NCI-H128 (cell line): Measurements from ENCODE around the gene SFXN1.
"Not testable (repeated sequence)": the region's sequence is repeated elsewhere in the genome, so short reads cannot be mapped to it uniquely, and the experiment has no call there.

Experiments used
- DNase-seq: peaks from one replicate; lab custom pipeline; 2025; ENCODE audit not compliant: unreplicated experiment; lab: John Stamatoyannopoulos, UW

Gene SFXN1

GRCh38 chr5:175493726-175494125 lies 15.4 kb downstream of the SFXN1 start:
- DNase-seq, result no peak

DNA sequence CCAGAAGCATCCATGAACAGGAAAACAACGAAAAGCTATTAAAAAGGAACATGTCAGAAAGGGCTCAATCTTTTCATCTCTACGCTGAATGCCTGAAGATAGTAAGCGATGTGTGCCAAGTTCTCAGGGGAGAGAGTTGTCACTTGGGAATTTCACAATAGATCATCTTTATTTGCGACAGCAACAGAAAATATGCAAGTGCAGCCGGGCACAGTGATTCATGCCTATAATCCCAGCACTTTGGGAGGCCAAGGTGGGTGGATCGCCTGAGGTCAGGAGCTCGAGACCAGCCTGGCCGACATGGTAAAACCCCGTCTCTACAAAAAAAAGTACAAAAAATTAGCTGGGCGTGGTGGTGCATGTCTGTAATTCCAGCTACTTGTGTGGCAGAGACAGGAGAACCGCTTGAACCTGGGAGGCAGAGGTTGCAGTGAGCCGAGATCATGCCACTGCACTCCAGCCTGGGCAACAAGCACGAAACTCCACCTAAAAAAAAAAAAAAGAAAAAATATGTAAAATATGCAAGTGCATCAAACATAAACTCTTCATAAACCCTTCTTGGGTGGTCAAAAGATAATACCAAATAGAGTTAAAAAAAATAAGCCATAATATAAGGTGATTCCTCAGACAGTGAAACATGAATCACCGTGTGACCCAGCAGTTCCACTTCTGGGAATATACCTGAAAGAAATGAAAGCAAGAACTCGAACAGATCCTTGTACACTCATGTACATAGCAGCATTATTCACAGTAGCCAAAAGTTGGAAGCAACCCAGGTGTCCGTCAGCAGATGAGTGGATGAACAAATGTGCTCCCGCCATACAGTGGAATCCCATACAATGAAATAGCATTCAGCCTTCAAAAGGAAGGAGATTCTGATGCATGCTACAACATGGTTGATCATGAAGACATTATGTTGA lies 16.2 kb downstream of the SFXN1 start:
- DNase-seq, result no peak

GRCh38 chr5:175501759-175502158 lies 23.4 kb downstream of the SFXN1 start:
- no peak for DNase-seq

DNA sequence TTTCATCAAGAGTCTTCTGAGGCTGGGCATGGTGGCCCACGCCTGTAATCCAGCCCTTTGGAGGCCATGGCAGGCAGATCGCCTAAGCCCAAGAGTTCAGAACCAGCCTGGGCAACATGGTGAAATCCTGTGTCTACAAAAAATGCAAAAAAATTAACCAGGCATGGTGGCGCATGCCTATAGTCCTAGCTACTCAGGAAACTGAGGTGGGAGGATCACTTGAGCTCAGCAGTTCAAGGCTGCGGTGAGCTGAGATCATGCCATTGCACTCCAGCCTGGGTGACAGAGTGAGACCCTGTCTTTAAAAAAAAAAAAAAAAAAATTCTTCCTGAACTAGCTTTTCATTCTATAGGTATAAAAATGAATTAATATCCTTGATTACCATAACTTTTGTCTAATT lies 29.3 kb downstream of the SFXN1 start:
- not testable (repeated sequence) for DNase-seq

DNA sequence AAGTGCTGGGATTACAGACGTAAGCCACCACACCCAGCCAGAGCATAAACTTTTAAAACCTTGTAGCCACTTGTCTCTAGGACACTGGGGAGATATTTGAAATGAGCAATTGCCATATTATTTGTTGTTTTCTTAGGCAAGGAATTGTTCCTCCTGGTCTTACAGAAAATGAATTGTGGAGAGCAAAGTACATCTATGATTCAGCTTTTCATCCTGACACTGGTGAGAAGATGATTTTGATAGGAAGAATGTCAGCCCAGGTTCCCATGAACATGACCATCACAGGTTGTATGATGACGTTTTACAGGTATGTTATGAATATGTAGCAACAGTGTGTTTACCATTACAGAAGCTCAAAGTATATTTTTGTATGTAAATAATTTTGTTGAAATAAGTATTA lies 30.5 kb downstream of the SFXN1 start:
- no peak for DNase-seq

- DNase-seq, result no peak
Measured at GRCh38 chr5:175513297-175513696, 34.9 kb downstream of the SFXN1 start.

DNA sequence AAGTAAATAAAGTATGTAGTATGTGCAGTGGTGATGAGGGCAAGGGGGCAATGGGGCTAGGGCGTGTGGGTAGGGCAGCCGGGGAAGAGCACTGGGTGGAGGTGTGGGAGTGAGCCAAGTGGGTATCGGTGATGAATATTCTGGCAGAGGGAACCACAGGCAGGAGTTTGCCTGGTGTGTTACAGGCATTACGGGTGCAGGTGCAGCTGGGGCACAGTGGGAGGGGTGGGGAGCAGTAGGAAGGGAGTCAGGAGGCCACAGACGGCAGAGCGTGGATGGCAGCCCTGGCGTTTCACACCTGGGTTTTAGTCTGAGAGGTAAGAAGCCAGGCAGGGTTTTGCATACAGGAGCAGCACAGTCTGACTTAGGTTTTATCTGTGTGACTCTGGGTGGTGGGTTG lies 35.4 kb downstream of the SFXN1 start:
- no peak for DNase-seq

GRCh38 chr5:175516933-175517823 lies 38.8 kb downstream of the SFXN1 start:
- no peak for DNase-seq

- DNase-seq, result no peak
Measured at GRCh38 chr5:175517824-175518450, 39.6 kb downstream of the SFXN1 start.

DNA sequence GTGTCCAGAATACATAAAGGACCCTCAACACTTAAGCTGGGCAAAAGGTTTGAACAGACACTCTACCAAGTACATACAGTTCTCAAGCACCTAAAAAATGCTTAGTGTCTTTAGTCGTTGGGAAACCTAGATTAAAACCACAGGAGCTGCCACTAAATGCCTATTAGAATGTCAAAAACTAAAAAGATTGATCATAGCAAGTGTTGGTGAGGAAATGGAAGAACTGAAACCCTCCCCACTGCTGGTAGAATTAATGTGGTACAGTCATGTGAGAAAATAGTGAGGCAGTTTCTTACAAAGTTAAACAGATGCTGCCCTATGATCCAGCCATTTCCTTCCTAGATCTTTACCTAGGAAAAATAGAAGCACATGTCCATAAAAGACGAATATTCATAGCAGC lies 40.6 kb downstream of the SFXN1 start:
- DNase-seq, result no peak

GRCh38 chr5:175520321-175520720 lies 42.0 kb downstream of the SFXN1 start:
- DNase-seq, result no peak

DNA sequence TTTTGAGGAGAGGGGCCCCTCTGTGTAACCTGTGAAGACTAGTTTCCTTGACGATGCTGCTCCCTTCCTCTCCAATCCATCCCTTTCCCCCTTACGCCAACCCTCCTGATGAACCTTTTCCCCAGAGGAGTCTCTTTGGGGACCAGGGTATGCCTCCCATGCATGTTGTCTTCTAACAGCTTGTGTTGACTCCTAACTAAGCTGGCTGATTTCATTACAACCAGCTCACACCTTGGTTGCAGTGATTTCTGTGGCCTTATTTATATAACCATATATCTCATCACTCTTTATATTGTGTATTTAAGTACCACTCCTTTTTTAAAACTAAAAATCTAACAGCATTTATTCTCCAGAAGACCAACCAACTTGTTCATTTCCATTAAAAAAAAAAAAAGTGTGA lies 42.5 kb downstream of the SFXN1 start:
- no peak for DNase-seq

DNA sequence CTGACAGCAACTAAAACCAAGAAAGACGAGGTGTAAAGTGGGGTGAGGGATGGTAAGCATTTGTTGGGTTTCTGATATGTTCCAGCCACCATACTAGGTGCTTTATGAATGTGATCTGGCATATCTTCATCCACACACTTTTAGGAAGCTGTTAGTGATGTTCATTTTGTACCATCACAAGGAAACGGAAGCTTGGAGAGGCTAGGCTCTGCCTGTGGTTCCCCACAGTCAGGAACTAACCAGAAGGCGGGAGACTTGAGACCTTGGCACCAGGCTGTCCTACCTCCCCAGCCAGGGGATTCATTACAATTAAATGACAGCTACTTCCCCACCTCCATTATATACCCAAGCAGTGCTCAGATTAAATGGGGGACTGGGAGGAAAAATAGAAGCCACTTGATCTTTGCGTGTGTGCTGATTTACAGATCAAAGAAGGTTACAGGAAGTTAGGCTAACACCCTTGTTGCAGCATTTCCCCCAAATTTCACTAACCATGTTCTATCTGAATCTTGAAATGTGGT lies 43.0 kb downstream of the SFXN1 start:
- DNase-seq, result no peak

- no peak for DNase-seq
Measured at GRCh38 chr5:175523292-175523691, 44.9 kb downstream of the SFXN1 start.

DNA sequence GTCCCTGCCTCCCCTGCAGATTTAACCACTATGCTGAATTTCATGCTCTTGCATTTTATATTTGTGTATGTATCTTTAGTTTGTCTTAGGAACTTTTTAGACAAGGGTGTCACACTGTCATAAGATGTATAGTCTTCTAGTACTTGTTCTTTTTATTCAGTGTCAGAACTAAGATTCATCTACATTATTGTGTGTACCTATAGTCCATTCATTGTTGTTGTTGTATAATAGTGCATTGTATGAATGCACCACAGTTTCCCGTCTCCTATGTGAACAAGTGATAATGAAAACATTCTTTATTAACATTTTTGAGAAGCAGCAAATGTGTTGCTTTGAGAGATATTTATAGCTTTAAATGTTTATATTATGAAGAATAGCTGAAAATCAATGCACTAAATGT lies 45.9 kb downstream of the SFXN1 start:
- no peak for DNase-seq

- no peak for DNase-seq
Measured at GRCh38 chr5:175526691-175527090, 48.3 kb downstream of the SFXN1 start.

DNA sequence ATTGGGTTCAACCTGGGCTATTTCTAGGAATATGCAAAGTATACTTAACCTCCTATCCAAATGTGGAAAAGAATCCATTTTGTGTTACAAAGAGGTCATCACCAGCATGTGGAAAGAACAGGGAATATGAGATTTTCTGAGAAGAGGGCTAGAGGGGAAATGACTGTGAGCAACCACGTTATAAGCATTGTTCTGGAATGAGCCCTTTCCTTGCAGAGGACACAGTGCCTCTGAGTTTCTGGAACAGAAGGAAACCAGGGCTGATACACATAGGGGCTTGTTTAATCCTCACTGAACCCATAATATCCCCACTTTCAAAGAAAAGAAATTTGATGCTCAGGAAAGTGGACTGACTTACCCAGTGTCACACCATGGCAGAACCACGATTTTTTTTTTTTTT lies 53.0 kb downstream of the SFXN1 start:
- no peak for DNase-seq

DNA sequence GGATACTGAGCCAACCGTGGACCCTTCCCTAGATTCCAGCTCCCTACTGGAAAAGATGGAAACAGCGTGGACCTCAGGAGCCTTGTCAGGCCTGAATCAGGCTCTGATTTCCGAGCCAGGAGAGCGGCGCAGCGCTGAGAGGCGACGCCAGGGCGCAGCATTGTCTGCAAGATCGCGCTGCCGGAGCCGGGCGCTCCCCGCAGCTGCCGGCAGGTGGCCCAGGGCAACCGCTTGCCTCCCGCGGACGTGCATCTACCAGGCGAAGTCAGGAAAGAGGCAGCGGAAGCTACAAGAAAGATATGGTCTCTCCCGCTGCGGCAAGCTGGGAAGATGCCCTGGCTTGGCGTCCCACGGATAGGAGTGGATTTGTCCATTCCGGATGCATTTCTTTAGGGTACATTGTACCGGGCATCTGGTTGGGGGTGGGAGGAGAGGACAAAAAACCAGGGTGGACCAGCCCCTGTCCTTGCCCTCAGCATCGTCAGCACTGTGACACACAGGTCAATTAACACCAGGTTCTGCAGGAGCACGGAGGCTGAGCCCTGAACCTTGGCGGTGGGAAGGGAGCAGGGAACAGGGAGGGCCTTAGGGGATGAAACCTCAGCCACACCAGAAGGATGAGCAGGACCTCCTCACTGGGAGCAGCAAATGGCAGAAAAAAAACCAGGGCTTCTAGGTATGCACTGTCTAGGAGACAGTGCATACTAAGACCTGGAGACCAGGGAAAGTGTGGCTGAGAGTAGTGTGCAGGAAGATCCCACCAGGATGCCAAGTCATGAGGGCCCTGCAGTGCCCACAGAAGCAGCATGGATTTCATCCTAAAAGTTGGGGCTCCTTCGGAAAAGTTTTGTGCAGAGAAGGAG lies 55.9 kb downstream of the SFXN1 start:
- DNase-seq, result peak; percentile 60

GRCh38 chr5:175535331-175535730 lies 57.0 kb downstream of the SFXN1 start:
- not testable (repeated sequence) for DNase-seq

- no peak for DNase-seq
Measured at GRCh38 chr5:175535796-175536195, 57.4 kb downstream of the SFXN1 start.
